Esophagus muscularis mucosa (tissue), 4 donors: ENCODE measurements around the gene ABI1. TPM values are rescaled to one million over a fixed set of nuclear protein-coding genes. Genes with fewer than 3 reads are reported as not detected.

Experiments
- DNase-seq: peaks from one replicate; pipeline ENCODE4 v3.0.0-alpha.2; 2017; ENCODE audit errors: extremely low spot score
- H3K27ac ChIP-seq, 4 donors: fragments of 200-600 bp; sonication (generic); replicated peaks in 1 of 4; 1 replicate in 3 of 4; 2 replicates in 1 of 4; pipeline ENCODE4 v1.5.1; 2016 to 2019; ENCODE audit warnings: mild to moderate bottlenecking in 1 of 4
- H3K27me3 ChIP-seq, 4 donors: fragments of 200-600 bp; sonication (generic); one replicate each; pipeline versions ENCODE4 v1.5.1 to v1.6.0; 2016 to 2019
- H3K36me3 ChIP-seq, 4 donors: fragments of 200-600 bp; sonication (generic); one replicate each; pipeline ENCODE4 v1.5.1; 2016 to 2019
- H3K4me1 ChIP-seq, 4 donors: fragments of 200-600 bp; sonication (generic); one replicate each; pipeline ENCODE4 v1.5.1; 2016 to 2019
- H3K4me3 ChIP-seq, 4 donors: fragments of 200-600 bp; sonication (generic); 1 replicate in 2 of 4; 2 replicates in 2 of 4; pipeline ENCODE4 v1.5.1; 2016 to 2019; ENCODE audit warnings: mild to moderate bottlenecking in 4 of 4, moderate library complexity in 1 of 4
- H3K9me3 ChIP-seq, 4 donors: fragments of 200-600 bp; sonication (generic); 1 replicate in 3 of 4; 2 replicates in 1 of 4; pipeline ENCODE4 v1.5.1; 2016 to 2019
- CTCF ChIP-seq, 3 experiments: fragments of 200-600 bp in 2 of 3; fragments of 450-650 bp in 1 of 3; sonication (generic) in 2 of 3; IDR thresholded peaks; one replicate each; pipeline ENCODE4 v1.5.1; 2017 to 2019; ENCODE audit warnings: antibody characterized with exemption in 3 of 3, mild to moderate bottlenecking in 2 of 3, moderate library complexity in 1 of 3
- EP300 ChIP-seq: sonication (generic); formaldehyde crosslinking; IDR thresholded peaks from one replicate; pipeline ENCODE4 v1.6.1; 2017; ENCODE audit warnings: antibody characterized with exemption
- POLR2A ChIP-seq: fragments of 450-650 bp; IDR thresholded peaks from one replicate; pipeline ENCODE4 v1.6.1; 2017; ENCODE audit warnings: antibody characterized with exemption, moderate library complexity, mild to moderate bottlenecking, low read depth
- POLR2AphosphoS5 ChIP-seq, 2 donors: sonication (generic); formaldehyde crosslinking; IDR thresholded peaks; one replicate each; pipeline ENCODE4 v1.6.1; 2017; ENCODE audit warnings: antibody characterized with exemption in 2 of 2
- whole genome bisulfite sequencing: methylation state at CpG from one replicate; pipeline ENCODE4 v1.1.5; 2018; 5-methylcytosine and 5-hydroxymethylcytosine counted together
- intact Hi-C: fragments of 100-400 bp; cut with DNase I; formaldehyde crosslinking; loops from one replicate; pipeline ENCODE4 v1.15.1; 2023
- total RNA-seq, 4 donors: library from RNA; depleted of rRNA; stranded (reverse); fragments of >200 nt; gene quantifications; one replicate each; pipeline versions ENCODE4 v1.1.0 to v1.2.1, GENCODE V29; 2016

The ABI1 gene
- total RNA-seq, 4 donors from 2014 or later: 37.4 to 57.7 (median 43.5) TPM

- 83% methylated on average over 1 of the region's 1 CpG for WGBS
- intact Hi-C loops: no loop called here
Observed at GRCh38 chr10:26870766-26871165, 10.0 kb upstream of the ABI1 start.

DNA sequence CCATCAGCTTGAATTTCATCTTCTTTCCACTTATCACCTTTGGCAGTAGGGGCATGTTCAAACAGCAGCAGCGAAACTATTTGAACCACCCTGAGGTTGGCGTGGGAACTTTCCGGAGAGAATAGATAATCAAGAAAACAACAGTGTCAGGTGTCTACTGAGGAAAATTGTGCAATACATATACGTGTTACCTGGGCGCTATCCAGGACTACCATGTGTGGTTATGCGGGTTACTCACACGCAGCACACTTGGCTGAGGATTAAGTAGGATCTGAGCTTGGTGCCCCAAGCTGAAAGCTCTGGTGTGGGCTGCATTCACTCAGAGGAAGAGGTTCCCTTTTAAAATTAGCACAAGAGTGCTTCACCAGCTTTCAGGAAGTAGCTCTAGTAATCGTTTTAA lies 8.8 kb upstream of the ABI1 start:
- H3K4me1 ChIP-seq: no peaks in the 10 kb centered on the region
- TF ChIP-seq POLR2A: no peak
- TF ChIP-seq POLR2AphosphoS5 (IDR thresholded peaks at IDR 0.05): no peak
- TF ChIP-seq EP300: no peak
- TF ChIP-seq CTCF (IDR thresholded peaks at IDR 0.05): no peak
- no peaks in the 10 kb centered on the region for H3K36me3 ChIP-seq
- no peaks in the 10 kb centered on the region for H3K9me3 ChIP-seq
- H3K27ac ChIP-seq: no peak overlapping the region
- intact Hi-C loops: no loop called here
- H3K27me3 ChIP-seq: peaks cover 0 to 18% (median 0%) of the 10 kb centered on the region in 4 donors
- peak; percentile 53 for DNase-seq
- 75% methylated on average over 8 of the region's 8 CpGs for WGBS
- no peak overlapping the region for H3K4me3 ChIP-seq

More at GRCh38 chr10:26870766-26871165, 10.0 kb upstream of the ABI1 start:
- no peaks in the 10 kb centered on the region for H3K4me1 ChIP-seq
- H3K4me3 ChIP-seq: no peak overlapping the region
- no peak overlapping the region for H3K27ac ChIP-seq
- peaks cover 0 to 18% (median 0%) of the 10 kb centered on the region in 4 donors for H3K27me3 ChIP-seq
- no peaks in the 10 kb centered on the region for H3K9me3 ChIP-seq
- H3K36me3 ChIP-seq: no peaks in the 10 kb centered on the region
- peak; percentile 42 for DNase-seq
- TF ChIP-seq EP300 (no peak), CTCF (IDR thresholded peaks at IDR 0.05) (no peak), POLR2AphosphoS5 (IDR thresholded peaks at IDR 0.05) (no peak), POLR2A (no peak)

DNA sequence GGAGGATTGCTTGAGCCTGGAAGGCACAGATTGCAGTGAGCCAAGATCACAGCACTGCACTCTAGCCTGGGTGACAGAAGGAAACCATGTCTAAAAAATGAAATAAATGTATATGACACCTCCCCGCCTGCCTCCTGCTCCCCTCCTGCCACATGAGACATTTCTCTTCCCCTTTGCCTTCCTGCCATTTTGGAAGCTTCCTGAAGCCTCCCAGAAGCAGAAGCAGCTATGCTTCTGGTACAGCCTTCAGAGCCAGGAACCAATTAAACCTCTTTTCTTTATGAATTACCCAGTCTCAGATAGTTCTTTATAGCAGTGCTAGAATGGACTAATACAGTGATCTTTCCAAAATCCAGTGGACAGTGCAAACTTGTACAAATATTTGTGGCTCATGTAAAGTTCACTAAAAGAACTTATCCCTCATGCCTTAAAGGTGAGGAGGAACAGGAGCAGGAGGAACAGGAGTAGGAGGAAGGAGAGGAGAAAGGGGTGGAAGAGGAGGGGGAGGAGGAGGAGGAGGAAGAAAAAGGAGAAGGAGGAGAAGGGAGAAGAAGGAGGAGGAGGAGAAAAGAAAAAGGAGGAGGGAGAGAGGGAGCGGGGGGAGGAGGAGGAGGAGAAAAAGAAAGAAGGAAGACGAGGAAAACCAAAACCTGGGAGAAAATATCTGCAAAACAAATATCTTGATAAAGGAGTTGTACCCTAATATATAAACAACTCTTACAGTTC lies 2.8 kb upstream of the ABI1 start:
- TF ChIP-seq POLR2AphosphoS5 (IDR thresholded peaks at IDR 0.05): no peak
- no peak for TF ChIP-seq CTCF (IDR thresholded peaks at IDR 0.05)
- TF ChIP-seq EP300: no peak
- TF ChIP-seq POLR2A: no peak
- H3K27ac ChIP-seq: no peak overlapping the region
- no peaks in the 10 kb centered on the region for H3K36me3 ChIP-seq
- H3K9me3 ChIP-seq: no peaks in the 10 kb centered on the region
- intact Hi-C loops: loop anchor here (5.0 kb wide), 1 partner anchor 136 kb away; no protein-coding TSS in a partner anchor
- DNase-seq: no peak
- H3K4me1 ChIP-seq: peaks cover 4 to 15% (median 11%) of the 10 kb centered on the region in 4 donors
- H3K4me3 ChIP-seq: no peak overlapping the region
- 77% methylated on average over 3 of the region's 3 CpGs for WGBS
- H3K27me3 ChIP-seq: peaks cover 0 to 16% (median 0%) of the 10 kb centered on the region in 4 donors

DNA sequence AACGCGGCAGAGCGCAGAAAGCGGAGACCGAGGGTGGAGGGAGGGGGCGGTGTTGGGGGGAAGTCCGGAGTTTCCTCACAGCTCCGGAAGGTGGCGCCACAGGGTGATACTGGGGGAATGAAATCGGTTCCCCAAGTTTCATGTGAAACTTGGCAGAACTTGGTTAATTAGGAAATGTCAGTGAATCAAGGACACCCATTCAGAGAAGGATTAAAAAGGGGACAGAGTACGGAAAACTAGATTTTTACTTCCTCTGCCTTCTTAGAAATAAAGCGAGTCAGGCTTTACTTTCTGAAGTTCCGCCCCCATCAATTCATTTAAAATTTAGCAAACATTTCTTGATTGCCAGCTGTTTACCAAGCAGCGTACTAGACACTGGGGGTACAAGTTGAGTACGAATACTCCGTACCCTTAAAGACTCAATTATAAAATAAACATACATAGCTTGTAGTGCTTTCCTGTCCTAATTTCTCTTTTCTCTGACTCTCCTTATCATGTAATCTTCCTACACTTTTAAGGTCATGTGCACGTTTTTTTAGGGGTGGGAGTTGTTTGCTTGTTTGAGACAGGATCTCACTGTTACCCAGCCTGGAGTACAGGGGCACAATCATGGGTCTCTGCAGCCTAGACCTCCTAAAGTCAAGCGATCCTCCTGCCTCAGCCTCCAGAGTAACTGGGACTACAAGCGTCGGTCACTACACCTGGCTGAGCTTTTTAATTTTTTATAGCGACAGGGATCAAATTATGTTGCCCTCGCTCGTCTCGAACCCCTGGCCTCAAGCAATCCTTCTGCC lies 644 bp upstream of the ABI1 start:
- H3K9me3 ChIP-seq: no peaks in the 10 kb centered on the region
- intact Hi-C loops: loop anchor here (2.0 to 5.0 kb wide), 2 partner anchors 19 to 134 kb away; no protein-coding TSS in a partner anchor
- WGBS: 39% methylated on average over 23 of the region's 24 CpGs
- no peak overlapping the region for H3K27ac ChIP-seq
- H3K36me3 ChIP-seq: no peaks in the 10 kb centered on the region
- no peak for DNase-seq
- TF ChIP-seq POLR2AphosphoS5 (IDR thresholded peaks at IDR 0.05) (no peak), CTCF (IDR thresholded peaks at IDR 0.05) (peak; percentile 59 to 87 (median 84)), POLR2A (no peak), EP300 (no peak)
- H3K27me3 ChIP-seq: peaks cover 0 to 8% (median 0%) of the 10 kb centered on the region in 4 donors
- H3K4me3 ChIP-seq: peak overlapping the region; percentile 73 to 100 (median 84)
- H3K4me1 ChIP-seq: peaks cover 23 to 37% (median 33%) of the 10 kb centered on the region in 4 donors
